HG03066 (cell line): Measurements from ENCODE around the gene CREM.

Experiments used
- ATAC-seq: cut with Tn5 transposase; IDR thresholded peaks from one replicate; pipeline ENCODE4 v1.9.1; 2021; ENCODE audit warnings: low read depth; ENCODE audit not compliant: unreplicated experiment

The CREM gene

GRCh38 chr10:35217455-35217854, 90.8 kb downstream of the CREM start:
- ATAC-seq, result no peak

GRCh38 chr10:35218339-35218955, 91.8 kb downstream of the CREM start:
- no peak for ATAC-seq

GRCh38 chr10:35219292-35219691, 92.6 kb downstream of the CREM start:
- ATAC-seq, result no peak

- ATAC-seq, result no peak
Measured at GRCh38 chr10:35219891-35220890, 93.5 kb downstream of the CREM start.

- no peak for ATAC-seq
Measured at GRCh38 chr10:35223016-35223415, 96.4 kb downstream of the CREM start.

- no peak for ATAC-seq
Measured at GRCh38 chr10:35224045-35224740, 97.5 kb downstream of the CREM start.

GRCh38 chr10:35225204-35225603, 98.6 kb downstream of the CREM start:
- no peak for ATAC-seq

GRCh38 chr10:35226507-35226906, 99.9 kb downstream of the CREM start:
- no peak for ATAC-seq

GRCh38 chr10:35228058-35228457, 101.4 kb downstream of the CREM start:
- ATAC-seq, result no peak

- ATAC-seq, result no peak
Measured at GRCh38 chr10:35231646-35232045, 105.0 kb downstream of the CREM start.

- no peak for ATAC-seq
Measured at GRCh38 chr10:35232527-35232926, 105.9 kb downstream of the CREM start.

GRCh38 chr10:35234073-35234472, 107.4 kb downstream of the CREM start:
- no peak for ATAC-seq

- ATAC-seq, result no peak
Measured at GRCh38 chr10:35236739-35237138, 110.1 kb downstream of the CREM start.

- ATAC-seq, result no peak
Measured at GRCh38 chr10:35237766-35238512, 111.3 kb downstream of the CREM start.

GRCh38 chr10:35244549-35244948, 117.9 kb downstream of the CREM start:
- no peak for ATAC-seq

- ATAC-seq, result no peak
Measured at GRCh38 chr10:35246770-35247343, 120.2 kb downstream of the CREM start.

GRCh38 chr10:35251373-35252100, 124.9 kb downstream of the CREM start:
- no peak for ATAC-seq

- ATAC-seq, result no peak
Measured at GRCh38 chr10:35257057-35257983, 130.7 kb downstream of the CREM start.
